Keratinocyte (primary cell): Measurements from ENCODE around the gene TOM1L2. TPM values are rescaled to one million over a fixed set of nuclear protein-coding genes. Genes with fewer than 3 reads are reported as not detected.

ENCODE experiments used
- DNase-seq: peaks from one replicate; pipeline ENCODE4 v3.0.0-alpha.2; 2011; ENCODE audit warnings: low read depth, missing footprints, low spot score
- FAIRE-seq: peaks from 2 replicates; lab custom pipeline; 2011; peaks lifted over from hg19 to GRCh38; lab: Jason Lieb, UNC
- H2AFZ ChIP-seq: 2 replicates; pipeline ENCODE4 v1.6.0; 2012; ENCODE audit warnings: low read length, control low read depth, inconsistent platforms; ENCODE audit not compliant: control insufficient read depth
- H3K27ac ChIP-seq: 2 replicates; pipeline ENCODE4 v1.5.1; 2011; ENCODE audit warnings: low read length; ENCODE audit not compliant: control insufficient read depth, insufficient read depth
- H3K27me3 ChIP-seq: 3 replicates; pipeline ENCODE4 v1.6.0; 2011; ENCODE audit warnings: low read length; ENCODE audit not compliant: control insufficient read depth, insufficient read depth; ENCODE audit errors: extremely low read depth
- H3K36me3 ChIP-seq, 2 experiments: 2 replicates in 1 of 2; 3 replicates in 1 of 2; pipeline ENCODE4 v1.5.1; 2011; ENCODE audit warnings: low read length in 2 of 2, mild to moderate bottlenecking in 1 of 2; ENCODE audit not compliant: control insufficient read depth in 2 of 2, insufficient read depth in 2 of 2; ENCODE audit errors: extremely low read depth in 1 of 2
- H3K4me1 ChIP-seq: 3 replicates; pipeline ENCODE4 v1.5.1; 2011; ENCODE audit warnings: low read length; ENCODE audit not compliant: control insufficient read depth, insufficient read depth; ENCODE audit errors: extremely low read depth
- H3K4me2 ChIP-seq: 3 replicates; pipeline ENCODE4 v1.6.0; 2011; ENCODE audit warnings: low read depth, low read length; ENCODE audit not compliant: control insufficient read depth, insufficient read depth; ENCODE audit errors: extremely low read depth
- H3K4me3 ChIP-seq, 3 experiments: fragments of 200-600 bp in 1 of 3; sonication (generic) in 1 of 3; 2 replicates in 2 of 3; 3 replicates in 1 of 3; pipeline ENCODE4 v1.5.1; 2011 to 2016; ENCODE audit warnings: low read length in 3 of 3, mild to moderate bottlenecking in 3 of 3, control low read depth in 2 of 3, inconsistent platforms in 1 of 3, low read depth in 1 of 3, mixed read lengths in 1 of 3, mixed run types in 1 of 3, moderate library complexity in 1 of 3; ENCODE audit not compliant: control insufficient read depth in 2 of 3, insufficient read depth in 2 of 3; ENCODE audit errors: extremely low read depth in 1 of 3
- H3K79me2 ChIP-seq: 2 replicates; pipeline ENCODE4 v1.6.0; 2012; ENCODE audit warnings: low read length; ENCODE audit not compliant: control insufficient read depth, insufficient read depth
- H3K9ac ChIP-seq: 3 replicates; pipeline ENCODE4 v1.6.0; 2011; ENCODE audit warnings: low read length; ENCODE audit not compliant: control insufficient read depth, insufficient read depth; ENCODE audit errors: extremely low read depth
- H3K9me1 ChIP-seq: 3 replicates; pipeline ENCODE4 v1.6.0; 2011; ENCODE audit warnings: low read length; ENCODE audit not compliant: control insufficient read depth, insufficient read depth; ENCODE audit errors: extremely low read depth
- H3K9me3 ChIP-seq: 2 replicates; pipeline ENCODE4 v1.5.1; 2012; ENCODE audit warnings: low read depth, low read length; ENCODE audit not compliant: control insufficient read depth
- H4K20me1 ChIP-seq: 3 replicates; pipeline ENCODE4 v1.6.0; 2011; ENCODE audit warnings: low read length; ENCODE audit not compliant: control insufficient read depth, insufficient read depth; ENCODE audit errors: extremely low read depth
- EZH2 ChIP-seq: IDR thresholded peaks from one replicate; pipeline ENCODE4 v1.6.1; 2012; ENCODE audit warnings: inconsistent platforms, mild to moderate bottlenecking, low read length, moderate library complexity
- dilution Hi-C: fragments of 300-500 bp; cut with MboI; formaldehyde crosslinking; loops from one replicate; pipeline ENCODE4 v1.7.0; 2020; ENCODE audit warnings: low sequenced_read_pairs; ENCODE audit not compliant: extremely low pct_ligation_motif_present
- polyA plus RNA-seq, 5 experiments: library from polyadenylated mRNA; depleted of rRNA in 3 of 5; stranded (reverse) in 3 of 5; stranded (forward) in 1 of 5; unstranded in 1 of 5; fragments of >200 nt; gene quantifications; 1 replicate in 1 of 5; 2 replicates in 3 of 5; 3 replicates in 1 of 5; pipeline versions ENCODE4 v1.2.1 to v1.2.3, GENCODE V29; 2011 to 2012; ENCODE audit warnings: missing spikeins in 2 of 5, low read depth in 1 of 5, low replicate concordance in 1 of 5
- TF ChIP-seq, protein P1 (sequence below), 3 experiments: IDR thresholded peaks in 1 of 3; conservative IDR thresholded peaks in 1 of 3; optimal IDR thresholded peaks in 1 of 3; 2 replicates in 2 of 3; 3 replicates in 1 of 3; pipeline versions ENCODE3 to v1.5.1; 2011; ENCODE audit warnings: low read length in 3 of 3, mild to moderate bottlenecking in 3 of 3, moderate library complexity in 2 of 3, control low read depth in 1 of 3, inconsistent platforms in 1 of 3; ENCODE audit not compliant: insufficient read depth in 2 of 3; ENCODE audit errors: extremely low read depth in 1 of 3

TOM1L2 gene
- polyA plus RNA-seq, 1 donor (not counting 4 experiments of a cell fraction or from before 2014, with no cell fraction given) = 36.3 TPM

- TF ChIP-seq, protein P1, sequence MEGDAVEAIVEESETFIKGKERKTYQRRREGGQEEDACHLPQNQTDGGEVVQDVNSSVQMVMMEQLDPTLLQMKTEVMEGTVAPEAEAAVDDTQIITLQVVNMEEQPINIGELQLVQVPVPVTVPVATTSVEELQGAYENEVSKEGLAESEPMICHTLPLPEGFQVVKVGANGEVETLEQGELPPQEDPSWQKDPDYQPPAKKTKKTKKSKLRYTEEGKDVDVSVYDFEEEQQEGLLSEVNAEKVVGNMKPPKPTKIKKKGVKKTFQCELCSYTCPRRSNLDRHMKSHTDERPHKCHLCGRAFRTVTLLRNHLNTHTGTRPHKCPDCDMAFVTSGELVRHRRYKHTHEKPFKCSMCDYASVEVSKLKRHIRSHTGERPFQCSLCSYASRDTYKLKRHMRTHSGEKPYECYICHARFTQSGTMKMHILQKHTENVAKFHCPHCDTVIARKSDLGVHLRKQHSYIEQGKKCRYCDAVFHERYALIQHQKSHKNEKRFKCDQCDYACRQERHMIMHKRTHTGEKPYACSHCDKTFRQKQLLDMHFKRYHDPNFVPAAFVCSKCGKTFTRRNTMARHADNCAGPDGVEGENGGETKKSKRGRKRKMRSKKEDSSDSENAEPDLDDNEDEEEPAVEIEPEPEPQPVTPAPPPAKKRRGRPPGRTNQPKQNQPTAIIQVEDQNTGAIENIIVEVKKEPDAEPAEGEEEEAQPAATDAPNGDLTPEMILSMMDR (optimal IDR thresholded peaks at IDR 0.05 in 1 of 3, IDR thresholded peaks at IDR 0.05 in 1 of 3, conservative IDR thresholded peaks at IDR 0.05 in 1 of 3; ENCODE audit: extremely low read depth in 1 of 3, insufficient read depth in 2 of 3, low read length in 3 of 3) = no peak
- no peak for TF ChIP-seq EZH2
- H3K4me2 ChIP-seq = no peak overlapping the region
- no peaks in the 10 kb centered on the region for H4K20me1 ChIP-seq
- no peaks in the 10 kb centered on the region for H3K9me3 ChIP-seq
- dilution Hi-C loops = no loop called here
- H3K9ac ChIP-seq = no peak overlapping the region
- no peak overlapping the region for H2AFZ ChIP-seq
- H3K27ac ChIP-seq = no peak overlapping the region
- no peaks in the 10 kb centered on the region for H3K27me3 ChIP-seq
- FAIRE-seq (no peak), DNase-seq (no peak)
- H3K79me2 ChIP-seq = no peaks in the 10 kb centered on the region
- peaks cover 3 to 13% of the 10 kb centered on the region in 2 experiments for H3K36me3 ChIP-seq
- H3K9me1 ChIP-seq = no peaks in the 10 kb centered on the region
- H3K4me3 ChIP-seq = no peak overlapping the region
- peaks cover 12% of the 10 kb centered on the region for H3K4me1 ChIP-seq
These were observed 48.8 kb upstream of the TOM1L2 start for GRCh38 chr17:18020971-18021370.

DNA sequence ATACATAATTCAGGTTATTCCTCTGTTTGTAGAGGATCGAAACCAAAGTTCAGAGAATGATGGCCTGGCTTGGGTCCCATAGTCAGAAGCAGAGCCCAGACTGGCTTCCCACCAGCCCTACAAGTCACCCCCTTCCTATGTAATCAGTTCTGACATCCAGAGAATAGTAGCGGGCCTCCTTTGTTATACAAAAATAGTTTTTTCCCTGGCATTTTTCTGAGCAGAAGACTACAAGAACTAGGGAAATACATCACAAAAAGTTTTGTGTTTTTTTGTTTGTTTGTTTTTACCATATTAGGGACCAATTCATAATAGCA, 47.6 kb upstream of the TOM1L2 start:
- Histone ChIP-seq H3K4me3 (no peak overlapping the region), H3K27ac (no peak overlapping the region), H3K9me3 (no peaks in the 10 kb centered on the region), H3K9me1 (no peaks in the 10 kb centered on the region), H3K9ac (no peak overlapping the region), H3K4me1 (peaks cover under 1% of the 10 kb centered on the region), H3K4me2 (no peak overlapping the region), H3K36me3 (peaks cover 11 to 16% of the 10 kb centered on the region in 2 experiments), H2AFZ (no peak overlapping the region), H4K20me1 (no peaks in the 10 kb centered on the region), H3K27me3 (no peaks in the 10 kb centered on the region), H3K79me2 (no peaks in the 10 kb centered on the region)
- dilution Hi-C loops = no loop called here
- FAIRE-seq = no peak
- TF ChIP-seq, protein P1 (optimal IDR thresholded peaks at IDR 0.05 in 1 of 3, IDR thresholded peaks at IDR 0.05 in 1 of 3, conservative IDR thresholded peaks at IDR 0.05 in 1 of 3; ENCODE audit: extremely low read depth in 1 of 3, insufficient read depth in 2 of 3, low read length in 3 of 3) = no peak
- no peak for TF ChIP-seq EZH2
- DNase-seq = no peak
